ENCODE measurements around the gene MLXIP. TPM values are rescaled to one million over a fixed set of nuclear protein-coding genes. Genes with fewer than 3 reads are reported as not detected.

Gene MLXIP
- total and polyA plus RNA-seq, 9 of the 15 experiments (the other 6 are each of a cell fraction or from before 2014, with no cell fraction given): 2.2 to 66.3 (median 18.1) TPM

DNA sequence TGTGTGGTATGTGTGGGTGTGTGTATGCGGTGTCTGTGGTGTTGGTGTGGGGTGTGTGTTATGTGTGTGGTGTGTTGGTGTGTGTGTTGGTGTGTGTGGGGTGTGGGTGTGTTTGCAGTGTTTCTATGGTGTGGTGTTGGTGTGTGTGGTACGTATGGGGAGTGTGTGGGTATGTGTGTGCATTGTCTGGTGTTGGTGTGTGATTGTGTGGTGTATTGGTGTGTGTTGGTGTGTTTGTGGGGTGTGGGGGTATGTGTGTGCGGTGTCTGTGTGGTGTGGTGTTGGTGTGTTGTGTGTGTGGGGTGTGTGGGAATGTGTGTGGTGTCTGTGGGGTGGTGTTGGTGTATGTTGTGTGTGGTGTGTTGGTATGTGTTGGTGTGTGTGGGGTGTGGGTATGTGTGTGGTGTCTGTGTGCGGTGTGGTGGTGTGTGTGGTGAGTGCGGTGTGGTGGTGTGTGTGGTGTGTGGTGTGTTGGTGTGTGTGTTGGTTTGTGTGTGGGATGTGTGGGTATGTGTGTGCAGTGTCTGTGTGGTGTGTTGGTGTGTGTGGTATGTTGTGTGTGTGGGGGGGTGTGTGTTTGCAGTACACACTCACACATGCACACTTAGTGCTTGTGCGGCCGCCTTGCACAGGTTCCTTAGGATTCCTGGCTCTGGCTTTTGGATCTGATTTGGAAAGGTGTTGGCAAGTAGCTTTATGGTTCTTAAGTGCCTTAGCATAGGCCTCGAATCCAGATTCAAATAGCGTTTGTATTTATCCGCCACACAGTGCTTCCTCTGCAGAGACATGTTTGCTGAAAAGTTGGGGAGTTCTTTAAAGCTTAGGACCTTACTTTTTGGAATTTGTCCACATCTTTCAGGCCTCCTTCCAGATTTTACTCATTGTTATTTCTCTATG lies 16.4 kb downstream of the MLXIP start (continued):
- TF ChIP-seq MAFK (IDR thresholded peaks at IDR 0.05; ENCODE audit: low read length): no peak
- TF ChIP-seq, protein P1, sequence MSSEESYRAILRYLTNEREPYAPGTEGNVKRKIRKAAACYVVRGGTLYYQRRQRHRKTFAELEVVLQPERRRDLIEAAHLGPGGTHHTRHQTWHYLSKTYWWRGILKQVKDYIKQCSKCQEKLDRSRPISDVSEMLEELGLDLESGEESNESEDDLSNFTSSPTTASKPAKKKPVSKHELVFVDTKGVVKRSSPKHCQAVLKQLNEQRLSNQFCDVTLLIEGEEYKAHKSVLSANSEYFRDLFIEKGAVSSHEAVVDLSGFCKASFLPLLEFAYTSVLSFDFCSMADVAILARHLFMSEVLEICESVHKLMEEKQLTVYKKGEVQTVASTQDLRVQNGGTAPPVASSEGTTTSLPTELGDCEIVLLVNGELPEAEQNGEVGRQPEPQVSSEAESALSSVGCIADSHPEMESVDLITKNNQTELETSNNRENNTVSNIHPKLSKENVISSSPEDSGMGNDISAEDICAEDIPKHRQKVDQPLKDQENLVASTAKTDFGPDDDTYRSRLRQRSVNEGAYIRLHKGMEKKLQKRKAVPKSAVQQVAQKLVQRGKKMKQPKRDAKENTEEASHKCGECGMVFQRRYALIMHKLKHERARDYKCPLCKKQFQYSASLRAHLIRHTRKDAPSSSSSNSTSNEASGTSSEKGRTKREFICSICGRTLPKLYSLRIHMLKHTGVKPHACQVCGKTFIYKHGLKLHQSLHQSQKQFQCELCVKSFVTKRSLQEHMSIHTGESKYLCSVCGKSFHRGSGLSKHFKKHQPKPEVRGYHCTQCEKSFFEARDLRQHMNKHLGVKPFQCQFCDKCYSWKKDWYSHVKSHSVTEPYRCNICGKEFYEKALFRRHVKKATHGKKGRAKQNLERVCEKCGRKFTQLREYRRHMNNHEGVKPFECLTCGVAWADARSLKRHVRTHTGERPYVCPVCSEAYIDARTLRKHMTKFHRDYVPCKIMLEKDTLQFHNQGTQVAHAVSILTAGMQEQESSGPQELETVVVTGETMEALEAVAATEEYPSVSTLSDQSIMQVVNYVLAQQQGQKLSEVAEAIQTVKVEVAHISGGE (CRISPR knock-in tag; IDR thresholded peaks at IDR 0.05): no peak
- TF ChIP-seq ESRRA (IDR thresholded peaks at IDR 0.05; ENCODE audit: borderline replicate concordance, low read depth): no peak
- TF ChIP-seq CHD2 (IDR thresholded peaks at IDR 0.05; ENCODE audit: low read depth, low read length): no peak
- no peak for TF ChIP-seq ZNF354B (CRISPR knock-in tag; IDR thresholded peaks at IDR 0.05)
- TF ChIP-seq, protein P2, sequence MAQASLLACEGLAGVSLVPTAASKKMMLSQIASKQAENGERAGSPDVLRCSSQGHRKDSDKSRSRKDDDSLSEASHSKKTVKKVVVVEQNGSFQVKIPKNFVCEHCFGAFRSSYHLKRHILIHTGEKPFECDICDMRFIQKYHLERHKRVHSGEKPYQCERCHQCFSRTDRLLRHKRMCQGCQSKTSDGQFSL (CRISPR knock-in tag; IDR thresholded peaks at IDR 0.05): peak; percentile 70; the same call in 1 of the 2 replicates
- TF ChIP-seq, protein P2 (tag; IDR thresholded peaks at IDR 0.05): no peak
- TF ChIP-seq SMAD1 (IDR thresholded peaks at IDR 0.05; ENCODE audit: low read depth, low read length, partially characterized antibody): no peak
- peak; percentile 98 for TF ChIP-seq ADNP (tag; IDR thresholded peaks at IDR 0.05)
- TF ChIP-seq NEUROD1 (IDR thresholded peaks at IDR 0.05; ENCODE audit: borderline replicate concordance, low read depth, low read length, partially characterized antibody): no peak
- no peak for TF ChIP-seq FOXA1 (IDR thresholded peaks at IDR 0.05; ENCODE audit: borderline replicate concordance)
- TF ChIP-seq SOX6 (IDR thresholded peaks at IDR 0.05): no peak
- peak in 1 of 2 experiments; percentile 25; a peak in 2 of 4 replicates for TF ChIP-seq KDM1A (IDR thresholded peaks at IDR 0.05)
- TF ChIP-seq SREBF2 (CRISPR knock-in tag; IDR thresholded peaks at IDR 0.05): no peak
- TF ChIP-seq, protein P3, sequence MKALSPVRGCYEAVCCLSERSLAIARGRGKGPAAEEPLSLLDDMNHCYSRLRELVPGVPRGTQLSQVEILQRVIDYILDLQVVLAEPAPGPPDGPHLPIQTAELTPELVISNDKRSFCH (CRISPR knock-in tag; IDR thresholded peaks at IDR 0.05): no peak
- TF ChIP-seq, protein P3 (tag; IDR thresholded peaks at IDR 0.05): no peak
- peak; percentile 90 for TF ChIP-seq PHF20 (IDR thresholded peaks at IDR 0.05; ENCODE audit: partially characterized antibody)
- TF ChIP-seq SIRT6 (IDR thresholded peaks at IDR 0.05; ENCODE audit: low read depth, low read length): no peak
- TF ChIP-seq KLF1 (tag; IDR thresholded peaks at IDR 0.05): no peak
- no peak for TF ChIP-seq SMAD4 (CRISPR knock-in tag; conservative IDR thresholded peaks at IDR 0.05)
- no peak for TF ChIP-seq IRF2 (CRISPR knock-in tag; IDR thresholded peaks at IDR 0.05)
- TF ChIP-seq PCBP1 (IDR thresholded peaks at IDR 0.05; ENCODE audit: low read depth, low read length, poor library complexity, severe bottlenecking): no peak
- no peak for TF ChIP-seq RAD51 (IDR thresholded peaks at IDR 0.05; ENCODE audit: borderline replicate concordance, low read depth)
- TF ChIP-seq ZNF644 (tag; IDR thresholded peaks at IDR 0.05; ENCODE audit: low read depth): no peak
- TF ChIP-seq MCM5 (IDR thresholded peaks at IDR 0.05; ENCODE audit: low read depth): no peak

All from K562 (cell line).